Sigmoid colon (tissue), 7 donors: ENCODE data around the gene SUSD6. TPM values are rescaled to one million over a fixed set of nuclear protein-coding genes. Genes with fewer than 3 reads are reported as not detected.

Experiments used
- DNase-seq: peaks from one replicate; pipeline ENCODE4 v3.0.0-alpha.2; 2019
- H3K27ac ChIP-seq, 4 donors: fragments of 200-600 bp; sonication (generic); one replicate each; pipeline ENCODE4 v1.5.1; 2016 to 2019; ENCODE audit warnings: mild to moderate bottlenecking in 1 of 4
- H3K27me3 ChIP-seq, 3 donors: fragments of 200-600 bp; sonication (generic); one replicate each; pipeline ENCODE4 v1.5.1; 2019; ENCODE audit warnings: mild to moderate bottlenecking in 1 of 3
- H3K36me3 ChIP-seq, 4 donors: fragments of 200-600 bp; sonication (generic); one replicate each; pipeline ENCODE4 v1.5.1; 2016 to 2019
- H3K4me1 ChIP-seq, 4 donors: fragments of 200-600 bp; sonication (generic); one replicate each; pipeline ENCODE4 v1.5.1; 2017 to 2019
- H3K4me3 ChIP-seq, 4 donors: fragments of 200-600 bp; sonication (generic); one replicate each; pipeline ENCODE4 v1.5.1; 2017 to 2019; ENCODE audit warnings: mild to moderate bottlenecking in 2 of 4, moderate library complexity in 1 of 4
- H3K9me3 ChIP-seq, 4 donors: fragments of 200-600 bp in 3 of 4; sonication (generic) in 3 of 4; one replicate each; pipeline versions ENCODE4 v1.5.1 to v1.6.1; 2013 to 2019
- CTCF ChIP-seq, 4 experiments: fragments of 450-650 bp in 3 of 4; fragments of 200-600 bp in 1 of 4; IDR thresholded peaks; one replicate each; pipeline ENCODE4 v1.5.1; 2016 to 2019; ENCODE audit warnings: antibody characterized with exemption in 4 of 4, mild to moderate bottlenecking in 3 of 4, moderate library complexity in 2 of 4
- EP300 ChIP-seq, 4 donors: sonication (generic); formaldehyde crosslinking; IDR thresholded peaks; one replicate each; pipeline ENCODE4 v1.6.1; 2017; ENCODE audit warnings: antibody characterized with exemption in 4 of 4
- POLR2A ChIP-seq, 2 donors: fragments of 450-650 bp; IDR thresholded peaks; one replicate each; pipeline ENCODE4 v1.6.1; 2016; ENCODE audit warnings: antibody characterized with exemption in 2 of 2, mild to moderate bottlenecking in 2 of 2, moderate library complexity in 2 of 2
- POLR2AphosphoS5 ChIP-seq, 4 donors: sonication (generic); formaldehyde crosslinking; IDR thresholded peaks; one replicate each; pipeline ENCODE4 v1.6.1; 2017; ENCODE audit warnings: antibody characterized with exemption in 4 of 4
- whole genome bisulfite sequencing, 2 donors: extraction: QIAGEN DNeasy Blood & Tissue Kit; methylation state at CpG; one replicate each; pipeline ENCODE4 v1.1.7; 2013; 5-methylcytosine and 5-hydroxymethylcytosine counted together
- intact Hi-C: fragments of 100-400 bp; cut with DNase I; formaldehyde crosslinking; loops from one replicate; pipeline ENCODE4 v1.15.1; 2023
- polyA plus RNA-seq, 3 donors: library from polyadenylated mRNA; stranded (reverse); fragments of 200-250 nt; gene quantifications; one replicate each; pipeline ENCODE4 v1.2.3, GENCODE V29; 2013
- total RNA-seq, 4 donors: library from RNA; depleted of rRNA; stranded (reverse); fragments of >200 nt; gene quantifications; one replicate each; pipeline ENCODE4 v1.1.0, GENCODE V29; 2016
- donor health status: healthy with polysubstance abuse.
- donor health status: Bipolar disorder and iron deficiency.
- donor health status: healthy.

The SUSD6 gene
- total and polyA plus RNA-seq, 7 donors = 5.4 to 62.0 (median 13.9) TPM

DNA sequence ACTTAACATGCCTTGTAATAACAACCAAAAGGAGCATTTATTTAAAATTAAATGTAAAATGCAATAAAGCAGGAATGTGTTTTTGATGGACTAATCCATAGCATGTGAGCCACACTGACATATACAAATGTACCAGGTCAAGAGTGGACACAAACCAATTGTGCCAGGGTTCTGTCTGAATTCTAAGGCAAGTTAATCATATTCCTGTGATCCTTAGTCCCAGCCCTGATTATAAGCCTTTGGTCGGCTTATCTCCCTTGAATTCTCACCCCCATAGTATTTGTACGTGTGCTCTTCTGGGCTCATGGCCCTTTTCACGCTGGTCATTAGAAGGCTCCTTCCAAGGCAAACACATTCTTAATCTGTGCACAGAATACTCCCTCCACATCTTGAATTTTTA is 144.9 kb downstream of the SUSD6 start:
- Histone ChIP-seq H3K36me3 (no peaks in the 10 kb centered on the region), H3K9me3 (no peaks in the 10 kb centered on the region), H3K4me3 (no peak overlapping the region), H3K27ac (no peak overlapping the region), H3K27me3 (no peaks in the 10 kb centered on the region), H3K4me1 (no peaks in the 10 kb centered on the region)
- WGBS, 2 donors = 80 to 84% methylated on average over 3 of the region's 3 CpGs
- intact Hi-C loops = no loop called here
- TF ChIP-seq CTCF (IDR thresholded peaks at IDR 0.05) (no peak), POLR2A (IDR thresholded peaks at IDR 0.05) (no peak), EP300 (IDR thresholded peaks at IDR 0.05) (no peak), POLR2AphosphoS5 (IDR thresholded peaks at IDR 0.05) (no peak)
- no peak for DNase-seq

- Histone ChIP-seq H3K4me3 (no peak overlapping the region), H3K36me3 (no peaks in the 10 kb centered on the region), H3K27me3 (no peaks in the 10 kb centered on the region), H3K27ac (no peak overlapping the region), H3K4me1 (no peaks in the 10 kb centered on the region), H3K9me3 (no peaks in the 10 kb centered on the region)
- no peak for TF ChIP-seq POLR2AphosphoS5 (IDR thresholded peaks at IDR 0.05)
- no peak for TF ChIP-seq CTCF (IDR thresholded peaks at IDR 0.05)
- no peak for TF ChIP-seq EP300 (IDR thresholded peaks at IDR 0.05)
- no peak for DNase-seq
- WGBS, 2 donors = 85 to 87% methylated on average over 1 of the region's 1 CpG
- intact Hi-C loops = loop anchor here (5.0 to 10.0 kb wide), 2 partner anchors 364 to 516 kb away; partner anchors contain the start of genes ERH and SLC39A9
Measured at GRCh38 chr14:69760810-69761209, 149.4 kb downstream of the SUSD6 start.

GRCh38 chr14:69763761-69764510 is 152.5 kb downstream of the SUSD6 start:
- DNase-seq = no peak
- TF ChIP-seq POLR2A (IDR thresholded peaks at IDR 0.05) (no peak), CTCF (IDR thresholded peaks at IDR 0.05) (no peak), POLR2AphosphoS5 (IDR thresholded peaks at IDR 0.05) (no peak), EP300 (IDR thresholded peaks at IDR 0.05) (no peak)
- intact Hi-C loops = loop anchor here (5.0 to 10.0 kb wide), 2 partner anchors 367 to 519 kb away; partner anchors contain the start of genes ERH and SLC39A9
- peaks cover 0 to 18% (median 14%) of the 10 kb centered on the region in 4 donors for H3K4me1 ChIP-seq
- H3K9me3 ChIP-seq = no peaks in the 10 kb centered on the region
- H3K4me3 ChIP-seq = no peak overlapping the region
- H3K36me3 ChIP-seq = peaks cover under 1 to 12% (median 9%) of the 10 kb centered on the region in 4 donors
- H3K27me3 ChIP-seq = no peaks in the 10 kb centered on the region
- H3K27ac ChIP-seq = no peak overlapping the region
- WGBS, 2 donors = 81 to 94% methylated on average over 6 of the region's 6 CpGs

Other genes with a start within 250 kb of the SUSD6 start
- 100 to 1,000 TPM in 2 of 4 donors, 10 to 100 TPM in 2; 65.6 to 106 (median 87.9) TPM for gene ERH, start 213.3 kb upstream of the SUSD6 start, total RNA-seq
- gene ERH, start 213.3 kb upstream of the SUSD6 start, polyA plus RNA-seq = 100 to 1,000 TPM; 136 to 168 (median 157) TPM
- 10 to 100 TPM; 39.0 to 47.4 (median 42.0) TPM for gene SLC39A9, start 212.9 kb upstream of the SUSD6 start, total RNA-seq
- gene SLC39A9, start 212.9 kb upstream of the SUSD6 start, polyA plus RNA-seq = 10 to 100 TPM; 11.4 to 32.5 (median 17.6) TPM
- under 1 TPM in 3 of 4 donors, not detected in 1; under 0.01 to 0.55 (median 0.16) TPM for gene PLEKHD1, start 126.9 kb upstream of the SUSD6 start, total RNA-seq
- under 1 TPM in 2 of 3 donors, not detected in 1; under 0.01 to 0.06 TPM for gene PLEKHD1, start 126.9 kb upstream of the SUSD6 start, polyA plus RNA-seq
- gene CCDC177, start 36.7 kb upstream of the SUSD6 start, total RNA-seq = not detected
- gene CCDC177, start 36.7 kb upstream of the SUSD6 start, polyA plus RNA-seq = not detected
- gene SRSF5, start 155.5 kb downstream of the SUSD6 start, total RNA-seq = 100 to 1,000 TPM; 263 to 366 (median 303) TPM
- 100 to 1,000 TPM; 211 to 338 (median 288) TPM for gene SRSF5, start 155.5 kb downstream of the SUSD6 start, polyA plus RNA-seq
- not detected for gene SLC10A1, start 185.6 kb downstream of the SUSD6 start, total RNA-seq
- not detected for gene SLC10A1, start 185.6 kb downstream of the SUSD6 start, polyA plus RNA-seq